Left lung (tissue), 10 donors: Measurements from ENCODE around the gene ZNF664. TPM values are rescaled to one million over a fixed set of nuclear protein-coding genes. Genes with fewer than 3 reads are reported as not detected.
A peak's percentile ranks its signal among the peaks of the same experiment; 100 is the strongest.
"Not testable (repeated sequence)": the region's sequence is repeated elsewhere in the genome, so short reads cannot be mapped to it uniquely, and the experiment has no call there.

ENCODE experiments used
- ATAC-seq: fragments of 200-7000 bp; cut with Tn5 transposase; one replicate; pipeline ENCODE4 v1.9.1; 2020; ENCODE audit warnings: moderate library complexity
- DNase-seq, 4 donors: peaks; one replicate each; pipeline ENCODE4 v3.0.0-alpha.2; 2013 to 2020
- H3K27ac ChIP-seq, 2 donors: fragments of 200-600 bp; sonication (generic) in 1 of 2; one replicate each; pipeline versions ENCODE4 v1.5.0 to v1.8.0; 2020 to 2021
- H3K27me3 ChIP-seq, 2 donors: fragments of 200-600 bp; sonication (generic) in 1 of 2; one replicate each; pipeline versions ENCODE4 v1.5.0 to v1.8.0; 2020 to 2021
- H3K36me3 ChIP-seq, 2 donors: fragments of 200-600 bp; sonication (generic) in 1 of 2; one replicate each; pipeline versions ENCODE4 v1.5.0 to v1.8.0; 2020 to 2021
- H3K4me1 ChIP-seq, 2 donors: fragments of 200-600 bp; one replicate each; pipeline ENCODE4 v1.8.0; 2021
- H3K4me3 ChIP-seq, 2 donors: fragments of 200-600 bp; sonication (generic) in 1 of 2; one replicate each; pipeline versions ENCODE4 v1.5.0 to v1.8.0; 2020 to 2021; ENCODE audit warnings: mild to moderate bottlenecking in 1 of 2
- H3K9me3 ChIP-seq, 2 donors: fragments of 200-600 bp; sonication (generic) in 1 of 2; one replicate each; pipeline versions ENCODE4 v1.5.0 to v1.8.0; 2020 to 2021
- CTCF ChIP-seq, 2 donors: fragments of 200-600 bp; sonication (generic) in 1 of 2; IDR thresholded peaks; one replicate each; pipeline versions ENCODE4 v1.5.0 to v1.8.0; 2021; ENCODE audit warnings: antibody characterized with exemption in 2 of 2
- intact Hi-C, 2 donors: fragments of 100-400 bp; cut with DNase I; formaldehyde crosslinking; loops; one replicate each; pipeline versions ENCODE4 v1.11.2 to v1.14.2; 2022
- polyA plus RNA-seq, 6 donors: library from polyadenylated mRNA; unstranded; fragments of 120-200 nt; gene quantifications; one replicate each; pipeline ENCODE4 v1.2.1, GENCODE V29; 2013; ENCODE audit not compliant: insufficient read length in 6 of 6
- total RNA-seq, 2 donors: library from RNA; stranded (reverse); fragmentation: NEBNext Ultra II Directional; extraction: Animal tissue kit (Norgen Biotek cat#: 25700); gene quantifications; one replicate each; pipeline ENCODE4 v1.2.1, GENCODE V29; 2021
- donor health status: DM: no; HTN: yes; CAD: no.
- donor health status: DM: no; HTN: no; CAD: no.

Gene ZNF664
- total and polyA plus RNA-seq, 8 donors = 85.8 to 169 (median 144) TPM

DNA sequence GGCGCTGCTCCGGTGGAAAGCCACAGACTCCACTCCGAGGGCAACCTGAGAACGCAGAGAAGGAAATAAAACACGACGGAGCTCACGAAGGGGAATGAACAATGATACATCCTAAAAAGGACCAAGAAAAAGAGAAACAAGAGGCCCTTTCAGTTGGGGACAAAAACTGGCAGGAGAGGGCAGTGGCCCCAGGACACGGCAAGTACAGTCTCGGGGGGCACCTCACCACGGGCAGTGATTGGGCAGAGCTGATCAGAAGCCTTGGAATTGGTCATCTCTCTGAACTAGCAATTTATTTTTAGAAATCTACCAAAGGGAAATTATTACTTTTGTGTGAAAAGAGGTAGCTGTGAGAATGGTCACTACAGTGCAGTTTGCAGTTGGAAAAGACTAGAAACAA, 28.3 kb upstream of the ZNF664 start:
- intact Hi-C loops = no loop called here
- Histone ChIP-seq H3K27me3 (no peaks in the 10 kb centered on the region), H3K27ac (no peak overlapping the region), H3K4me1 (peaks cover 0 to 6% of the 10 kb centered on the region in 2 donors), H3K36me3 (peaks cover 0 to 45% of the 10 kb centered on the region in 2 donors), H3K9me3 (peaks cover 0 to 9% of the 10 kb centered on the region in 2 donors), H3K4me3 (no peak overlapping the region)
- DNase-seq (no peak), ATAC-seq (no peak)
- no peak for TF ChIP-seq CTCF (IDR thresholded peaks at IDR 0.05)

DNA sequence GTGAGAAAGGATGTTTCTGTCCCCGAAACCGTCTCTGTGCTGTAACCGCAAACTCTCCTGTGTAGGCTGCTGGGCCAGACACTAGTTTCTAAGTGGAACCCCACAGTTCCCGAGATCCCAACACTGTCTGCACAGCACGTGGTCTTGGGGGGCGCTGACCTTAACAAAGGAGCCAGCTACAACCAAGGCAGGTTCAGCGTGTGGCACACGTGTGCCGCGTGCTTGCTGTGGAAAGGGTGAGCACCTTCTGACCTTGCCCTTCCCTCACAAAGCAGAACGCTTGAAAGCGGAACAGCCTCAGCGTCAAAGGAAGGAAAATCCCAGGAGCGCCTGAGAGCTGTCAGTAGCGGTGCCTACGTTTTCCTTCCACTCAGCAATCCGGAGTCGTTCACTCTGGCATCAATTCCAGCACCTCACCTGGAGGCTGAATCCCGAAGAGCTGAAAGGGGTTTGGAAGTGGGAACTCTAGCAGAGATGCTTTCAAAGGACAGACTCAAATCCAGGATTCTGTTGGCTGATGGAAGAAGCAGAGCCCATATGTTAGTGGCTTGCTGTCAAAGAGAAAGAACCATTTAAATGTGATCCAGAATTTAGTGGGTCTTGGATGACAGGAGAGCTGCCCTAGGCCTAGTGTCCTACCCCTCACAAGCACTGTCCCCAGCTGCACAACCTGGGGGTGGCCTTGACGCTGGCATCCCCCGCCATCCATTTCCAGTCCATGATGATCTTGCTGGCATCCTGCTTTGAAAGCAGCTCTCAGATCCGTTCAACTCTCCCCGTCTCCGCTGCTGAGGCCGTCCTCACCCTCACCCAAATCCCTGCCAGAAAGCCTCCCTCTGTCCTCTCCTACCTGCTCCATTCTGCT, 27.5 kb upstream of the ZNF664 start:
- DNase-seq (no peak), ATAC-seq (no peak)
- Histone ChIP-seq H3K27ac (peak overlapping the region in 1 of 2 donors; percentile 2), H3K9me3 (peaks cover 0 to 9% of the 10 kb centered on the region in 2 donors), H3K4me1 (peaks cover 0 to 6% of the 10 kb centered on the region in 2 donors), H3K36me3 (peaks cover 0 to 37% of the 10 kb centered on the region in 2 donors), H3K27me3 (no peaks in the 10 kb centered on the region), H3K4me3 (no peak overlapping the region)
- intact Hi-C loops = no loop called here
- TF ChIP-seq CTCF (IDR thresholded peaks at IDR 0.05) = no peak

DNA sequence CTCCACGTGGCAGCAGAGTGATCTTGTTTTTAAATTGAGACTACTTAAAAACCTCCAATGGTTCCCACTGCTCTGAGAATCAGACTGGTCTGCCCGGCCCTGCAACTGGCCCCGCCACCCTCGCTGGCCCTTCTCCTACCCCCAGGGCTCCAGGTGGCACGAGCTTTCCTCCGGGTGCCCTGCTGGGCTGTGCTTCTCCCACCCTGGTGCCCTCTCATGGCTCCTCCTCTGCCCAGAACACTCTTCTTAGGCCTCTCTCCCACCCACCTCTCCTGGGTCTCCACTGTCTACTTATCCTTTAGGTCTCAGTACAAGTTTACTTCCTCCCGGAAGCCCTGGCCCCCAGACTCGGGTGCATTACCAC, 26.9 kb upstream of the ZNF664 start:
- H3K9me3 ChIP-seq = peaks cover 0 to 9% of the 10 kb centered on the region in 2 donors
- H3K27ac ChIP-seq = peak overlapping the region in 1 of 2 donors; percentile 2
- peaks cover 0 to 31% of the 10 kb centered on the region in 2 donors for H3K36me3 ChIP-seq
- intact Hi-C loops = no loop called here
- no peaks in the 10 kb centered on the region for H3K27me3 ChIP-seq
- ATAC-seq (peak; percentile 77), DNase-seq (no peak)
- TF ChIP-seq CTCF (IDR thresholded peaks at IDR 0.05) = no peak
- H3K4me3 ChIP-seq = no peak overlapping the region
- H3K4me1 ChIP-seq = peaks cover 0 to 6% of the 10 kb centered on the region in 2 donors

DNA sequence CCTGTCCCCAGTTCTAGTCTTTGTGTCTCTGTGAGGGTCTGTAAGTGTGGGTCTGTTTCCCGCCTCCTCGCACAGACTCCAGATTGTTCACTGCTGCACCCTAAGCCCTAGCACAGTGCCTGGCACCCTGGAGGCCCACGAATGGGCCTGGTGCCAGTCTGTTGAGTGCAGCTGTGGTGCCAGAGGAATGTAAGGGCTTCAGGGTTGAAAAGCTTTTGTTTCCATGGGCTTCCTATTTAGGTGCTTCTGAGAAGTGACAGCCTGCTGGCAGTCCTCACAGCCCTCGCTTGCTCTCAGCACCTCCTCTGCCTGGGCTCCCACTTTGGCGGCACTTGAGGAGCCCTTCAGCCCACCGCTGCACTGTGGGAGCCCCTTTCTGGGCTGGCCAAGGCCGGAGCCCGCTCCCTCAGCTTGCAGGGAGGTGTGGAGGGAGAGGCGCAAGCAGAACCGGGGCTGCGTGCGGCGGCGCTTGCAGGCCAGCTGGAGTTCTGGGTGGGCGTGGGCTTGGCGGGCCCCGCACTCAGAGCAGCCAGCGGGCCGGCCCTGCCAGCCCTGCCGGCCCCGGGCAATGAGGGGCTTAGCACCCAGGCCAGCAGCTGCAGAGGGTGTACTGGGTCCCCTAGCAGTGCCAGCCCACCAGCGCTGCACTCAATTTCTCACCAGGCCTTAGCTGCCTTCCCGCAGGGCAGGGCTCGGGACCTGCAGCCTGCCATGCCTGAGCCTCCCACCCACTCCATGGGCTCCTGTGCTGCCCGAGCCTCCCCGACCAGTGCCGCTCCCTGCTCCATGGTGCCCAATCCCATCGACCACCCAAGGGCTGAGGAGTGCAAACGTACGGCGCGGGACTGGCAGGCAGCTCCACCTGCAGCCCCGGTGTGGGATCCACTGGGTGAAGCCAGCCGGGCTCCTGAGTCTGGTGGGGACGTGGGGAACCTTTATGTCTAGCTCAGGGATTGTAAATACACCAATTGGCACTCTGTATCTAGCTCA, 26.2 kb upstream of the ZNF664 start:
- H3K4me1 ChIP-seq, intact Hi-C loops, H3K27me3 ChIP-seq, H3K9me3 ChIP-seq, H3K4me3 ChIP-seq: not testable (repeated sequence)
- DNase-seq (peak in 2 of 4 donors; percentile 36 to 52), ATAC-seq (peak; percentile 86)
- H3K27ac ChIP-seq = peak overlapping the region in 1 of 2 donors; percentile 2
- peaks cover 0 to 27% of the 10 kb centered on the region in 2 donors for H3K36me3 ChIP-seq

DNA sequence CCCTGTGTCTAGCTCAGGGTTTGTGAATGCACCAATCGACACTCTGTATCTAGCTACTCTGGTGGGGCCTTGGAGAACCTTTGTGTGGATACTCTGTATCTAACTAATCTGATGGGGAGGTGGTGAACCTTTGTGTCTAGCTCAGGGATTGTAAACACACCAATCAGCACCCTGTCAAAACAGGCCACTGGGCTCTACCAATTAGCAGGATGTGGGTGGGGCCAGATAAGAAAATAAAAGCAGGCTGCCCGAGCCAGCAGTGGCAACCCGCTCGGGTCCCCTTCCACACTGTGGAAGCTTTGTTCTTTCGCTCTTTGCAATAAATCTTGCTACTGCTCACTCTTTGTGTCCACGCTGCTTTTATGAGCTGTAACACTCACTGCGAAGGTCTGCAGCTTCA, 25.5 kb upstream of the ZNF664 start:
- intact Hi-C loops, ATAC-seq, H3K27ac ChIP-seq, H3K4me3 ChIP-seq, DNase-seq, H3K9me3 ChIP-seq, H3K27me3 ChIP-seq: not testable (repeated sequence)
- Histone ChIP-seq H3K36me3 (peaks cover 0 to 20% of the 10 kb centered on the region in 2 donors), H3K4me1 (peaks cover 10 to 12% of the 10 kb centered on the region in 2 donors)

- Histone ChIP-seq H3K27me3 (no peaks in the 10 kb centered on the region), H3K36me3 (peaks cover 0 to 11% of the 10 kb centered on the region in 2 donors), H3K27ac (no peak overlapping the region), H3K4me3 (no peak overlapping the region), H3K4me1 (peaks cover 10 to 14% of the 10 kb centered on the region in 2 donors), H3K9me3 (no peaks in the 10 kb centered on the region)
- DNase-seq (no peak), ATAC-seq (no peak)
- intact Hi-C loops = no loop called here
- TF ChIP-seq CTCF (IDR thresholded peaks at IDR 0.05) = no peak
Measured at GRCh38 chr12:123948401-123948795, 24.6 kb upstream of the ZNF664 start.
